GM21390 (cell line): Measurements from ENCODE around the gene LAMP2.

Experiments
- ATAC-seq: cut with Tn5 transposase; IDR thresholded peaks from one replicate; pipeline ENCODE4 v1.9.1; 2021; ENCODE audit not compliant: unreplicated experiment

The LAMP2 gene

DNA sequence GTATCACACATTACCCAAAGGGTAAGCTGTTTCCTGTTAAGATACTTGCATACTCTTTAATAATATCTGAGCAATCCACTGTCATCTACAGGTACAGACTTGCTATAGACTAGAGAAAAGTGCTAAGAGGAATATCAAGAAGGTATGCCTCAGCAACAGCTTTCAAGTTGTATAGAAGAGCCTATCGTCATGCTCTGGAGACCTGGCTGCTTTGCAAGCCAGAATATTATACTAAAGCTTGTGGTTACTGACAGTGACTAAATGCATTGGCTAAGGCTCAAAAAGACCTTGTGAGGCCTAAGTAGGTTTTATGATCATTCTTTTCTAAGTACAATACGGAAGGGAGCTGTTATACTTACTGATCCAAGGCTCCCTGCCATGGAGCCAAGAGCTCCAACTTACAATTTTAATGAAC is 11.3 kb downstream of the LAMP2 start:
- peak; percentile 95 for ATAC-seq

DNA sequence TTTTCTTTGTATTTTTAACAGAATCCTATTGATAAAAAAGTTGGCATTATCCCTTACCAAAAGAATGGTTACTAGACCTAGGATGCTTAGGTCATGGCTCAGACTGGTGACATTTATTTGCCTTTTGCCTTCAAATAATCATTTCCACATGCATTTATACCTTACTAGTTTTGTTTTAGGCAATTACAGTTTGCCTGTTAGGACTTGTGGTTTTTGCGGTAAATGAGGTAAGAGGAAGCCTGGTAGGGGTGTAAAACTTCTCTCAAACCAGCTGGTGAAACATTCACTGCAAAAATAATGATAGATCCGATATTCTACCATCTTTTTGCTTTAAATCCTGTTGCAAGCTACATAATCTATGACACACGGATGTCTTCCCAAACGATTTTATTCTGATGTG is 12.1 kb downstream of the LAMP2 start:
- ATAC-seq, result no peak

GRCh38 chrX:120453985-120454384 is 15.1 kb downstream of the LAMP2 start:
- ATAC-seq, result no peak

DNA sequence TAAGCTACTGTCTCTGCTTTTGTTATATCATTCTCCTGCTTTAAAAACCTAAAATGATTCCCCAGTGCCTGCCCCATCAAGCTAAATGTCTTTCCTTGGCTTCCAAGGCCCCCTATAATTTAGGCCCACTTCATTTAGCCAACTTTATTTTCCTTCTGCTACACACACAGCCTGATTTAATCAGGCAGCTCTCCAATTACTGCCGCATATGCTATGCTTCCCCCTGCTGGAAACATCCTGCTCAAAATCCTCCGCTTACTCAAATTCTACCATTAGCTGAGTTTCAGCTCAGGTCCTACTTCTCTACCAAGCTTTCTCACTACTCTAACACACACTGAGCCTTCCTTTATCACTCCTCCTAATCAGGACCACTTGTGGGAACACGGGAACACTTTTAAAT is 17.0 kb downstream of the LAMP2 start:
- no peak for ATAC-seq

GRCh38 chrX:120450163-120450562 is 18.9 kb downstream of the LAMP2 start:
- no peak for ATAC-seq

DNA sequence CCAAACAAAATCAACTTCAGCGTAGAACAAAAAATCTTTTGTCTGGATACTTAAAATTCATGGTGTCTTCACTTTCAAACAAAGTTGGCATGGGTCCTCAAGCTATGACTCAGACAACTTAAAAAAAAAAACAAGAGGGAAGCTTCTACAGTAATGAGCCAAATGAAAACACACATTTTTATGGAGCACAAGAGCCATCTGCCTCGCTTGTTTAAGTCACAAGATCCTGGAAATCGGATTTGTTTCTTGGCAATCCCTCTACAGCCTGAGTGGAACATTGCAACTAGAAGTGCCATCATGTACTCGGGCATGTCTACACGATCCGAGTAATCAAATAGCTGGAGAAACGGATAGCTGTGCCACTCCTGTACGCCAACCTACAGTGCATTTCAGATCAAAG is 22.6 kb downstream of the LAMP2 start:
- no peak for ATAC-seq

GRCh38 chrX:120439921-120440320 is 29.2 kb downstream of the LAMP2 start:
- no peak for ATAC-seq

- ATAC-seq, result no peak
These were observed 39.1 kb downstream of the LAMP2 start for GRCh38 chrX:120429776-120430540.

- no peak for ATAC-seq
These were observed 40.8 kb downstream of the LAMP2 start for GRCh38 chrX:120428309-120428708.

GRCh38 chrX:120426599-120426998 is 42.5 kb downstream of the LAMP2 start:
- no peak for ATAC-seq

DNA sequence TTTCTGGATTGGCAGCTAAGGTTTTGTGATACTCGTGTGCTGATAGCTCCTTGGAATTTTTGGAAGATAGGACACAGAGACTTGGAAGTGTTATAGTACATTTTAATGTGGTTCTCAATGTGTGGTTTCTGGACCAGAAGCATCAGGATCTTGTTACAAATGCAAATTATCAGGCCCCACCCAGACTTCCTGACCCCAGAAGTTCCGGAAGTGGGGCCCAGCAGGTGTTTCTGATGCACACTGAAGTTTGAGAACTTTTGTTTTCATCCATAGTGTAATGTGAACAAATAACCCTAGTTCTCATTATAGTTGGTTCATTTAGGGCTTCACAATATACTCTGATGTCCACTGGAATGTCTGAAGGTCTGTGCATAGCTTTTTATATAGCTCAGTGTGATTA is 49.6 kb downstream of the LAMP2 start:
- ATAC-seq, result peak; percentile 61

DNA sequence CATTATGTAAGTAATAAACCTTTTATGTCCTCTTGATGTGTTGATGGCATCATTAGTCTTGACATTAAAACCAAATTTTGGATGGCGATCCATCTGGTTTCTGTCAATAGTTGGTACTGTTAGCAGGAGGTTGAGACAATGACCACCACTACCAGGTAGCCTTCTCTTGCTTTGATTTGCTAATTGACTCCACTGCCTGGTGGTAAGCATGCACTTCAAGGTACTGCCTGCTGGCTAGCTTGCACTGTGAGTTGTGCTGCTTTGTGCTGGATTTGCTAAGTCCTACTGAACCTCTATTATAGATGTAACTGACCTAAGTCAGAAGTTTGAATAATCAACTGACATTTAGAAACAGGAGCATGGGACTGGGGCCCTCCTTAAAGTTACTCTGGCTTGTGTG is 60.9 kb downstream of the LAMP2 start:
- ATAC-seq, result no peak

GRCh38 chrX:120406638-120407037 is 62.5 kb downstream of the LAMP2 start:
- no peak for ATAC-seq

DNA sequence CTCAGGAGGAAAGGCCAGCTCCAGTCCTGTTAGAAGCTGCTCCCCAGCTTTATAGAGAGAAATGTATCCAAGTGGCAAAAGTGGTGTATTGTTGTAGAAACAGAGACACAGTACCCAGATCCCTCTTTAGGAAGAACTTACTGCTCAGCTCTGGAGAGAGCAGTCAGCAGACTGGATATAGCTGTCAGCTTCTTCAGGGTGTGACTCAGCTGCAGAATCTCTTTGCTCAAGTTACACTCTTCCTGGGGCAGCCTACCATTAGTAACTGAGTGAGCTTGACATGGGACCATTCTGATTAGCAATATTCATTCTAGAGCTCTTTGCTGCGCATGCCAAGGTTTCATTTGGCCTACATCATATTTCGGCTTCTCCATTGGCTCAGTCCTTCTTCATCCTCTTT is 66.7 kb downstream of the LAMP2 start:
- no peak for ATAC-seq

GRCh38 chrX:120401301-120401700 is 67.8 kb downstream of the LAMP2 start:
- ATAC-seq, result no peak

DNA sequence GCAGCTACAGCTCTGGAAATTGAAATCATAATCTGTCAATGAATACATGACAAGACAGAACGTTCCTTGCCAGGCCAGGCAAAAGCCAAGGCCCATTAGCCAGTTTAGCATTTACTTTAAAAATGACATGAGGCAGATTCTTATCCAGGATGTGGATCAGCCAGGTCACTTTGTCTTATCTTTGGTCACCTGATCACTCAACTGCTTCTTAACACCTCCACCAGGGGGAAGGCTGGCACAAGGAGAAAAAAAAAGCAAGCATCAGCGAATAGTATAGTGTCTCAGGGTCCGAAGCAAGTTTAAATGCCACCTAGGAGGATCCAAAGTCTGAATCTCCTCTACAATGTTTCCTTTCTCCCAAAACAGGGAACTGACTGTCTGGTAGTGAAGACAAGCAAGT is 88.4 kb downstream of the LAMP2 start:
- ATAC-seq, result peak; percentile 65

DNA sequence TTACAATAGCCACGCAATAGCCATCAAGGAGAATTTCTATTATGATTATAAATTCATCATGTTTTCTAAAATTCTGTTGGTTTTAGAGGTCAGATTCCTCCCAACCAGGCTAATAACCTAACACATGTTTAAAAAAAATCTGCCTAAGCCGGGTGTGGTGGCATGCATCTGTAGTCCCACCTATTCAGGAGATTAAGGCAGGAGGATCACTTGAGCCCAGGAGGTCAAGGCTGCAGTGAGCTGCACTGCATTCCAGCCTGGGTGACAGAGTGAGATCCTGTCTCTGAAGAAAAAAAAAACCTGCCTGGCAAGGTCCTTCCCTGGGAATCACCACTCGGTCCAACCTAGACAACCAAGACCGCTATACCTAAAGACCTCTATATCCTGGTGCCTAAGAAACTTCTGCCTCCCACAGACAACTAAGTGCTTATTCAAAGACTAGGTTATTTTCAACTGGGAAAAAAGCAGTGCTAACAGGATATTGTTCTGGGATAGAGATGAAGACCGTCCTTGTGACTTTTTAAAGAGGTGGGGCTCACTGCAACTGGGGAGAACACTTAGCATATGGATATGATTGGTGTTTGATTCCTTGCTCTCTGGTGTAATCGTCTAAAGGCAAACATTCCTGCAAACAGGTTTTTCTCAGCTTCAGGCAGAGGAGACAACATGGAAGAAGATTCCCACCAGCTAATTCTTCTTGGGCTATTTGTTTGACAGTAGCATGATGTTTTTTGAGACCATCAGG is 89.0 kb downstream of the LAMP2 start:
- ATAC-seq, result no peak

DNA sequence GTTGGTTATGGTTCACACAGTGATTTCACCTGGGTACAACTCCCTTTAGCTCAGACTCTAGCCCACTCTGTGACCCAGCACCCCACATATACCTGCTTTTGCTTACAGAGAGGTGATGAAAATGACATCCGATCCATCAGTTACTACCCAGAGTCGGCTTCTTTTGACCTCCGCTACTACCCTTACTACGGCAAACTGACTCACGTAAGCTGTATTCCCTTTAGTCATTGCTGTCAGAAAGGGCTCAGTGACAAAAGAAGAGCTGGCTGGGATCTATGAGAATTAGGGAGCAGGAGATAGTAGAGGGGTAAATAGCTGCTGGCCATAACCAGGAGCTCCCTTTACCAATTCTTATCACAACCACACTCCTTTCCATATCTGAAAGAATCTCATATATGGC is 90.5 kb downstream of the LAMP2 start:
- ATAC-seq, result no peak
